Keratinocyte (primary cell): ENCODE data around the gene CD207.

Source experiments
- EZH2 ChIP-seq: IDR thresholded peaks from one replicate; pipeline ENCODE4 v1.6.1; 2012; ENCODE audit warnings: inconsistent platforms, mild to moderate bottlenecking, low read length, moderate library complexity
- TF ChIP-seq, protein P1 (sequence below), 3 experiments: IDR thresholded peaks in 1 of 3; conservative IDR thresholded peaks in 1 of 3; optimal IDR thresholded peaks in 1 of 3; 2 replicates in 2 of 3; 3 replicates in 1 of 3; pipeline versions ENCODE3 to v1.5.1; 2011; ENCODE audit warnings: low read length in 3 of 3, mild to moderate bottlenecking in 3 of 3, moderate library complexity in 2 of 3, control low read depth in 1 of 3, inconsistent platforms in 1 of 3; ENCODE audit not compliant: insufficient read depth in 2 of 3; ENCODE audit errors: extremely low read depth in 1 of 3

DNA sequence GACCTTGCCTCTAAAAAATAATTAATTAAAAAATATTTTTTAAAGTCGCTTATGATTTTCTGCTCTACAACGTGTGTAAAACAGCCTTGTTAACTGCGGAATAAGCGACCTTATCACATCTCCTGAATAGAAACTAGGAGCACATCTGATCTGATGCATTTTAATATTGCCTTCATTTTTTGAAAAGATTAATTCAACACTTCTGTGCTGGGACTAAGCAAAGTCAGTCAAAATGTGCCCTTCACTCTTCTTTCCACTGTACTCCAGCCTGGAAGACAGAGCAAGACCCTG, 27.8 kb downstream of the CD207 start:
- TF ChIP-seq, protein P1, sequence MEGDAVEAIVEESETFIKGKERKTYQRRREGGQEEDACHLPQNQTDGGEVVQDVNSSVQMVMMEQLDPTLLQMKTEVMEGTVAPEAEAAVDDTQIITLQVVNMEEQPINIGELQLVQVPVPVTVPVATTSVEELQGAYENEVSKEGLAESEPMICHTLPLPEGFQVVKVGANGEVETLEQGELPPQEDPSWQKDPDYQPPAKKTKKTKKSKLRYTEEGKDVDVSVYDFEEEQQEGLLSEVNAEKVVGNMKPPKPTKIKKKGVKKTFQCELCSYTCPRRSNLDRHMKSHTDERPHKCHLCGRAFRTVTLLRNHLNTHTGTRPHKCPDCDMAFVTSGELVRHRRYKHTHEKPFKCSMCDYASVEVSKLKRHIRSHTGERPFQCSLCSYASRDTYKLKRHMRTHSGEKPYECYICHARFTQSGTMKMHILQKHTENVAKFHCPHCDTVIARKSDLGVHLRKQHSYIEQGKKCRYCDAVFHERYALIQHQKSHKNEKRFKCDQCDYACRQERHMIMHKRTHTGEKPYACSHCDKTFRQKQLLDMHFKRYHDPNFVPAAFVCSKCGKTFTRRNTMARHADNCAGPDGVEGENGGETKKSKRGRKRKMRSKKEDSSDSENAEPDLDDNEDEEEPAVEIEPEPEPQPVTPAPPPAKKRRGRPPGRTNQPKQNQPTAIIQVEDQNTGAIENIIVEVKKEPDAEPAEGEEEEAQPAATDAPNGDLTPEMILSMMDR (optimal IDR thresholded peaks at IDR 0.05 in 1 of 3, IDR thresholded peaks at IDR 0.05 in 1 of 3, conservative IDR thresholded peaks at IDR 0.05 in 1 of 3; ENCODE audit: extremely low read depth in 1 of 3, insufficient read depth in 2 of 3, low read length in 3 of 3): no peak
- TF ChIP-seq EZH2: no peak
